HG03159 (cell line): ENCODE measurements around the gene ERVMER34-1.

Experiments
- ATAC-seq: cut with Tn5 transposase; IDR thresholded peaks from one replicate; pipeline ENCODE4 v1.9.1; 2021; ENCODE audit warnings: mild to moderate bottlenecking, moderate library complexity; ENCODE audit not compliant: unreplicated experiment

Gene ERVMER34-1

DNA sequence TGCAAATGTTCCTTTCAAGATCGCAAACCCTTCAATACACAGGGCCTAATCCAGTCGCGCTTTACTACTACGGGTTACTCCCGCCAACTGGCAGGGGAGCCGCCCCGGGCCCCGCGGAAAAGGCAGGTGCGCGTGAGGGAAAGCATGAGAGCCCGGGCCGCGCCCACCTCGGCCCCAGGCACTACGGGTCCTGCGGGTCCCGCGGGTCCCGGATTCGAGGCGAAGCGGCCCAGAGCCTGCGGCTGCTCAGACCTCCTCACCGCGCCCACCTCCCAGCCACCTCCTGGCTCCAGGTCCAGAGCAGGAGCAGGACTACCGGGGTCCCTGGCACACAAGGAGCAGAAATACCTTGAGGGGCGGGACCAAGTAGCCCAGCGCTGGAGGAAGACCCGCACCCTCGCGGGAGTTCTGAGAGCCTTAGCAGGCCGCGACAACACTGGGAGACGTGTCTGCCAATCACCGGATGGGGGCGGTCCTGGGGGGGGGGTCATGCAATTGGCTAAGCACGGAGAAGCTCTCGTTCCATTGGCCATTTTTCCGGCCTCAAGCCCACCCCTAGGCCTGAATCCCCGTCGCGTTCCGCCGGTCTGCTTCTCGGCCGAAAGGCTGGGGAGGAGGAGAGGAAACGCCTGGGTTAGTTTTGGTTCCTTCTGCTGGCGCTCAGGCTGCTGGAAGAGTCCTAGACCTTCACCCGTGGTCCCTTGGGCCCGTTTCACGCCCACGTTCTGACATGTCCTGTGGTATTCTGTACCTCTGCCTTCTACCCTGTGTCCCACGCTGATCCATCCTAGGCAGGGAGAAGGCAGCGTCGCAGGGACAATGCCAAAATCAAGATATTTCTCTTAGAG is 29.0 kb downstream of the ERVMER34-1 start:
- peak; percentile 97 for ATAC-seq

- no peak for ATAC-seq
These were observed 33.1 kb downstream of the ERVMER34-1 start for GRCh38 chr4:52718123-52718522.

- ATAC-seq = no peak
These were observed 34.7 kb downstream of the ERVMER34-1 start for GRCh38 chr4:52716364-52717151.

DNA sequence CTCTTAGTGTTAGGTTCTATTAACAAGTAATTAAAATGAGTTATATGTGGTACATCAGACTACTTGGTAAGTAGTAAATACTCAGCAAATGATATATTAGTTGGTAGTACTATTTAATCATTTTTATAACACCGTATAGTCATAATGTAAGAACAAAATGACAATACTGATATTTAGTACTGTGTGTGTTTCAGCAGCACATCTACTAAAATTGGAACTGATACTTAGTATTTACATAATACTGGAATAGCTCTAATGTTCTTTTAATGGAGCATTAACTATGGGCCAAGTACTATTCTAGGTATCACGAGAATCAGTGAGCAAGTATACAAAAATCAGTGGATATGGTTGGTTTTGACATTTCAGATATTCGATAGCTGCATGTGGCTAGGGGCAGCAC is 35.3 kb downstream of the ERVMER34-1 start:
- no peak for ATAC-seq

- no peak for ATAC-seq
These were observed 35.8 kb downstream of the ERVMER34-1 start for GRCh38 chr4:52715255-52715897.

GRCh38 chr4:52714597-52715254 is 36.5 kb downstream of the ERVMER34-1 start:
- no peak for ATAC-seq

- no peak for ATAC-seq
These were observed 37.7 kb downstream of the ERVMER34-1 start for GRCh38 chr4:52713456-52713937.

DNA sequence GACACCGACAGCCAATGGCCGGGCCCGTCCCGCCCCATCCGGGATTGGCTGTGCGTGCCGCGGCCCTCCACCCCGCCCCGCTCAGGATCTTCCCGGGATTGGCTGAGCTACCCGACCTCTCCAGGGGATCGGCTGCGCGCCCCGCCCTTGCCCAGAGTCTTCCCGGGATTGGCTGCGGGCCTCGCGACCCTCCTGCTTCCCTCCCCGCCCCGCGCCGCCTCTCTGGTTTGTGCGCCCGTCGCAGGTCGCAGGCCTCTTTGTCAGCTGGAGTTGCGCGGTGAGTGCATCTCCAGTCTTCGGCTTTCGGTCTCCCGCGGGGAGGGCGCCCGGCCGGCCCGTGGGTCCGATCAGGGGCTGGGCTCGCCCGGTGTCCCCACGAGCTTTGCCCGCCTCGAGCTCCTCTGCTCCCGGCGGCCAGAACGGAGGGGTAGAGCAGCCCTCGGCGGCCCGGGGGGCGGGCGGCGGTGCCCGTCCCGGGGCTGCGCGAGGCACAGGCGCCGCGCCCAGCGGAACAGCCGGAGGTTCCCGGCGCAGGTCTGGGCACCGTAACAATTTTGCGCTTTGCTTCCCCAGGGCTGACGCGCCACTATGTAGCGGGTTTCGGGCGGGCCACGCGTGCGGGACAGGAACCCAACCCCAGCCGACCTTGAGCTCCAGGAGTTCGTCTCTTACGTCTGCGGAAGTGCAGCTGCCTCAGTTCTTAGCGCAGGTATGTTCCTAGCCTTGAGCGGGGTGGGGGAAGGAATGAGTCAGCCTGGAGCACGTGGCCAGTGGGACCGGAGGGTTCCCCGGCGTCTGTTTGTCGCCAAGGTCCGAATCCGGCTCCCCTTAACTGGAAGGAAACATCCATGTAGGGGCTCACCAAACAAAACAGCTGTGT is 38.7 kb downstream of the ERVMER34-1 start:
- ATAC-seq = peak; percentile 91

DNA sequence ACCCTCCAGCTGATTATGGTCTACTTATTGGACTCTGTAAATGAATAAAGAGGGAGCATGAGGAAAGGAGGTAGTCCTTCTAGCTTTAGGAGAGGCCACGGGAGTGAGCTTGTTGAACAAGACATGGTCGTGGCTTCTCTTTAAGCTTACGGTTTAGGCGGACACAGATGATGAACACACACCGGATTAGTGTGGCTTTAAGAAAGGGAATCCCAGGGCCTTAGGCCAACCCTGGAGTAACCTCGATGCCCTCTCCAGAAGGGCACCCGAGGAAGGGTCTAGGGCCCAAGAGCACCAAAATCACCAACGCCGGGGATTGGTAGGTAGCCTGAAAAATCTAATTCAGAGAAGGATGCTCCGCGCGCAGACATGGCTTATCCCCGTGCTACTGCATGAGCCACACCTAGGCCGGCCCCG is 39.4 kb downstream of the ERVMER34-1 start:
- ATAC-seq = peak; percentile 0

DNA sequence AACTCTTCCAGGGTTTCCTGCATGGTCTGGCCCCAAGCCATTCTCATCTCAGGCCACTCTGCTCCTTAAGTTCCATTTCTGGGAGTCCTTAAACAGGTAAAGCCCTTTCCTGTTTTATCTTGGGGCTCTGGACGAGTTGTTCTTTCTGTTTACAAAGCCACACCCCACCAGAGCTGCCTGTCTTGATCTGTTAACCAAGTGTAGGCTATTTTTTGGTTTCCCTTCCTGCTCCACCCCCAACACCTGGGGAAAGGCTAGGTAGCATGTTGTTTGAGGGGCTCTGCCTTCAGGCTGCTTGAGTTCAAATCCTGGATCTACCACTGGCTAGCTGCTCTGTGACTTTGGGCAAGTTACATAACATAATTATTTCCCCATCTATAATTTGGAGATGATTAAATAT is 40.0 kb downstream of the ERVMER34-1 start:
- ATAC-seq = no peak

DNA sequence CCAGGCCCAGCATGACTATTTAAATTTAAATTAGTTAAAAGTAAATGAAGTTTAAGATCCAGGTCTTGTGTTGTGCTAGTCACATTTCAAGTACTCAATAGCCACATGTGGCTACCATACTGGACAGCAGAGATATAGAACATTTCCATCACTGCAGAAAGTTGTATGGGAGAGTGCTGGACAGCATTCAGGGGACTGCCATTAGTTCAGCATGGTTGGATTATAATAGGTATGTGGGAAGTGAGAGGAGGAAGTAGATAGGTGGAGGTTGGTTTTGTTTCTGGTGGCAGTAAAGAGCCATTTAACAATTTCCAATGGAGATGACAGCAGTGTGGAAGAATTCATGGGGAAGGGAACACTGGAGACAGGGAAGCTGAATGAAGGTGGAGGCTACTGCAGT is 42.1 kb downstream of the ERVMER34-1 start:
- no peak for ATAC-seq

- no peak for ATAC-seq
These were observed 46.6 kb downstream of the ERVMER34-1 start for GRCh38 chr4:52704661-52705060.

GRCh38 chr4:52704133-52704532 is 47.1 kb downstream of the ERVMER34-1 start:
- ATAC-seq = no peak

DNA sequence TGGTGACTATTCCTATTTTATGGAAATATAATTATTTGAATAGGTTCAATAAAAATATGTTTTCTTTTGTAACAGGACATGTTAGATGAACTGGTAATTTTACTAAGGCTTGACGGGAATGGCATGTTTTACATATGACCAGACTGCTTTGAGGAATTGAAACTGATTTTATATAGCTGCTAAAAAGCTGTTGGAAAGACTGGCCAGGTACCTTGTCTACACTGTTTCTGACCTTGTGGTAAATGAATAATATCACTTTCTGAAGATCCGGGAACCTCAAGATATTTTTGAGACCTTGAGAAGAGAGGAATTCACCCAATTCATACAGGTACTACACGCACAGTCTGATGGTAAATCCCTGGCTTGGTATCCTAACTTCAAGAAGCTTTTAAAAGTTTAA is 50.0 kb downstream of the ERVMER34-1 start:
- peak; percentile 92 for ATAC-seq

DNA sequence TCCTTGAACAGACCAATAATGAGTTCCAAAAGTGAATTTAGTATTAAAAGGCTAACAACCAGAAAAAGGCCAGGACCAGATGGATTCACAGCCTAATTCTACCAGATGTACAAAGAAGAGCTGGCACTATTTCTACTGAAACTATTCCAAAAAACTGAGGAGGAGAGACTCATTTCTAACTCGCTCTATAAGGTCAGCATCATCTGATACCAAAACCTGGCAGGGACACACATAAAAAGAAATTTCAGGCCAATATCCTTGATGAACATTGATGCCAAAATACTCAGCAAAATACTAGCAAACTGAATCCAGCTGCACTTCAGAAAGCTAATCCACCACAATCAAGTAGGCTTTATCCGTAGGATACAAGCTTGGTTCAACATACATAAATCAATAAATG is 56.3 kb downstream of the ERVMER34-1 start:
- no peak for ATAC-seq

- ATAC-seq = no peak
These were observed 57.7 kb downstream of the ERVMER34-1 start for GRCh38 chr4:52693492-52693891.
